Mucosa of descending colon (tissue), 3 donors: ENCODE data around the gene AHR. TPM values are rescaled to one million over a fixed set of nuclear protein-coding genes. Genes with fewer than 3 reads are reported as not detected.
"Not testable (repeated sequence)": the region's sequence is repeated elsewhere in the genome, so short reads cannot be mapped to it uniquely, and the experiment has no call there.

Source experiments
- ATAC-seq: fragments of 200-7000 bp; cut with Tn5 transposase; one replicate; pipeline ENCODE4 v1.9.1; 2020; ENCODE audit warnings: mild to moderate bottlenecking, moderate library complexity
- DNase-seq, 3 donors: peaks; one replicate each; pipeline ENCODE4 v3.0.0-alpha.2; 2020
- H3K36me3 ChIP-seq: fragments of 200-600 bp; one replicate; pipeline ENCODE4 v1.8.0; 2021; ENCODE audit warnings: low read depth, mild to moderate bottlenecking
- H3K4me1 ChIP-seq: fragments of 200-600 bp; one replicate; pipeline ENCODE4 v1.8.0; 2021; ENCODE audit warnings: low read depth, mild to moderate bottlenecking
- H3K4me3 ChIP-seq: fragments of 200-600 bp; one replicate; pipeline ENCODE4 v1.8.0; 2021; ENCODE audit warnings: mild to moderate bottlenecking
- H3K9me3 ChIP-seq: fragments of 200-600 bp; one replicate; pipeline ENCODE4 v1.8.0; 2021; ENCODE audit warnings: mild to moderate bottlenecking
- CTCF ChIP-seq: fragments of 200-600 bp; IDR thresholded peaks from one replicate; pipeline ENCODE4 v1.8.0; 2022; ENCODE audit warnings: antibody characterized with exemption, mild to moderate bottlenecking
- intact Hi-C, 2 donors: fragments of 100-400 bp; cut with DNase I in 1 of 2; cut with micrococcal nuclease in 1 of 2; formaldehyde crosslinking; loops; one replicate each; pipeline versions ENCODE4 v1.11.0 to v1.11.1; 2022; cut with DNase I, micrococcal nuclease
- total RNA-seq, 3 donors: library from RNA; stranded (reverse); fragmentation: NEBNext Ultra II Directional in 2 of 3; extraction: Animal tissue kit (Norgen Biotek cat#: 25700) in 2 of 3; gene quantifications; one replicate each; pipeline versions ENCODE4 v1.2.1 to v1.2.4, GENCODE V29; 2021 to 2023
- donor health status: DM: no; HTN: no; CAD: no; lungs with moderate emphysema.
- donor health status: DM: no; HTN: no; CAD: no.
- donor health status: DM: no; HTN: yes; CAD: no.

The AHR gene
- total RNA-seq, 3 donors from 2014 or later, result 33.7 to 41.3 (median 36.3) TPM

GRCh38 chr7:17384400-17384799 is 85.9 kb downstream of the AHR start:
- no peak for DNase-seq
- ATAC-seq, result no peak
- TF ChIP-seq CTCF, result no peak
- H3K4me1 ChIP-seq, result no peaks in the 10 kb centered on the region
- intact Hi-C loops, result no loop called here
- no peaks in the 10 kb centered on the region for H3K36me3 ChIP-seq
- H3K4me3 ChIP-seq, result no peak overlapping the region
- no peaks in the 10 kb centered on the region for H3K9me3 ChIP-seq

DNA sequence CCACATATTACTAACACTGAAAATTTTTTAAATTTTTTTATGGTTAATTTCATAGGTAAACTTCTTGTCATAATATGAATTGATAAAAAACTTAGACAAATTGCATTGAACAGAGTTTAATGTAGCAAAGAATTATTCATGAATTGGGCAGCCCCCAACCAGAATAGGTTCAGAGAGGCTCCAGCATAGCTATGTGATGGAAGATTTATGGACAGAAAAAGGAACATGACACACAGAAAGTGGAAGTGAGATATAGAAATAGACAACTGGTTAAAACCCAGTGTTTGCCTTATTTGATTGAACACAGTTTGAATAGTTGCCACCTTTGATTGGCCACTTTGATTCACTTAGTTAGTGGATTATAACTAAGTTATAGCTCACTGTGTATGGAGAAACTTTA is 87.2 kb downstream of the AHR start:
- TF ChIP-seq CTCF, result no peak
- ATAC-seq (no peak), DNase-seq (no peak)
- intact Hi-C loops, result no loop called here
- Histone ChIP-seq H3K4me1 (no peaks in the 10 kb centered on the region), H3K36me3 (no peaks in the 10 kb centered on the region), H3K4me3 (no peak overlapping the region), H3K9me3 (no peaks in the 10 kb centered on the region)

DNA sequence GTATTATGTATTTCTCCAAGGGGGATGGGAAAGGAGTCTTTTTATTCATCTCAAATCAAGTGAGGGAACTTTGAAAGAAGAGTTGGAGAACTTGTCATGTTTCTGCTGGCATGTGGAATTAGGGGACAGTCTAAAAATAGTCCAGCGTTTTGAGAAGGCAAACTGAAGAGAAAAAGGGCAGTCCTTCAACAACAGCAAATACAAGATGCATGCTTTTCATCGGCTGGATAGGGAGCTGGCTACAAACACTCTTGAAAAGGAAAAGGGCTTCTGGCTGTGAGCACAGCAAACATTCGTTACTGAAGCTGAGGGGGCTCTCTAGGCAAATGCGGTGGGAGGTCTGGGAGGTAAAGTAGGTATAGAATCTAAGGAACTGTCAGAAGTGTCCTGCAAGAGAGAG is 91.9 kb downstream of the AHR start:
- Histone ChIP-seq H3K4me1 (no peaks in the 10 kb centered on the region), H3K9me3 (peaks cover 17% of the 10 kb centered on the region), H3K36me3 (no peaks in the 10 kb centered on the region), H3K4me3 (no peak overlapping the region)
- no peak for DNase-seq
- ATAC-seq, result no peak
- intact Hi-C loops, result no loop called here
- no peak for TF ChIP-seq CTCF

DNA sequence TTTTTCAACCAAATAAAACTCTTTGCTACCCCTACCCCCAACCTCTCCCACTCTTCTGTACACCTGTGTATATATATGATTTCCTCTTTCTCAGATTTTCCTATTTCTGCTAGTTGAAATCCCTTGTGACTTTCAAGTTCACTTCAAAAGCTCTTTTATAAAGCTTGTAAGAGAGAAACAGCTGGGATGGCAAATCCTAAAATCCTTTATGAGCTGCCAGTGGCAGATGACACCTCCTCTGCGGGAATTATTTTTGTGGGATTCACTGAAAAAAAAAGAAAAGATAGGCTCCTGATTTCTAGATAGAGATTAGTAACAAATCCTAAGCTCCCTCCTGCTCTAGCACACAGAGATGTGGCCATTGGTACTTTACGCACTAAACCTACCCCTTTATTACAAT is 92.9 kb downstream of the AHR start:
- no peak for DNase-seq
- no peaks in the 10 kb centered on the region for H3K36me3 ChIP-seq
- H3K4me1 ChIP-seq, result no peaks in the 10 kb centered on the region
- H3K4me3 ChIP-seq, result no peak overlapping the region
- intact Hi-C loops, result no loop called here
- H3K9me3 ChIP-seq, result peaks cover 17% of the 10 kb centered on the region
- no peak for TF ChIP-seq CTCF
- ATAC-seq, result no peak

- Histone ChIP-seq H3K4me3 (no peak overlapping the region), H3K36me3 (no peaks in the 10 kb centered on the region), H3K9me3 (peaks cover 17% of the 10 kb centered on the region), H3K4me1 (no peaks in the 10 kb centered on the region)
- DNase-seq, result no peak
- intact Hi-C loops, result no loop called here
- TF ChIP-seq CTCF, result no peak
- no peak for ATAC-seq
These were observed 94.4 kb downstream of the AHR start for GRCh38 chr7:17392846-17393245.

GRCh38 chr7:17394563-17394962 is 96.1 kb downstream of the AHR start:
- H3K36me3 ChIP-seq, DNase-seq, intact Hi-C loops, ATAC-seq, H3K4me1 ChIP-seq, H3K4me3 ChIP-seq: not testable (repeated sequence)
- peaks cover 17% of the 10 kb centered on the region for H3K9me3 ChIP-seq
